Activated B cell treated with CpG ODN at 0.5 μM for 24 hours (primary cell): ENCODE data around the gene CXCL17. TPM values are rescaled to one million over a fixed set of nuclear protein-coding genes. Genes with fewer than 3 reads are reported as not detected.
A peak's percentile ranks its signal among the peaks of the same experiment; 100 is the strongest.

Experiments
- ATAC-seq: fragments of 200-7000 bp; cut with Tn5 transposase; one replicate; pipeline ENCODE4 v1.10.0; 2021; ENCODE audit warnings: low read depth, mild to moderate bottlenecking, moderate library complexity
- CTCF ChIA-PET: fragments of 350-600 bp; sonication (Branson Sonifier 250); formaldehyde crosslinking; loops from one replicate; lab custom pipeline; 2021; ENCODE audit warnings: antibody characterized with exemption; lab: Charles Lee
- POLR2A ChIA-PET: fragments of 350-600 bp; sonication (Branson Sonifier 250); formaldehyde crosslinking; loops from one replicate; lab custom pipeline; 2021; ENCODE audit warnings: antibody characterized with exemption; lab: Charles Lee
- DNase-seq: peaks from one replicate; pipeline ENCODE4 v3.0.0; 2022
- H3K27ac Mint-ChIP-seq: one replicate; pipeline ENCODE4 v1.8.0; 2020; ENCODE audit warnings: mixed read lengths
- H3K27me3 Mint-ChIP-seq: one replicate; pipeline ENCODE4 v1.8.0; 2021; ENCODE audit warnings: mixed read lengths
- H3K36me3 Mint-ChIP-seq: one replicate; pipeline ENCODE4 v1.8.0; 2021; ENCODE audit warnings: low read depth, mixed read lengths
- H3K4me1 Mint-ChIP-seq: one replicate; pipeline ENCODE4 v1.8.0; 2021; ENCODE audit warnings: mixed read lengths
- H3K4me3 Mint-ChIP-seq: one replicate; pipeline ENCODE4 v1.8.0; 2020; ENCODE audit warnings: mild to moderate bottlenecking, mixed read lengths
- H3K9me3 Mint-ChIP-seq: one replicate; pipeline ENCODE4 v1.8.0; 2020; ENCODE audit warnings: mixed read lengths
- intact Hi-C: fragments of 100-400 bp; cut with micrococcal nuclease; formaldehyde crosslinking; loops from one replicate; pipeline ENCODE4 v1.15.1; 2024
- total RNA-seq: library from RNA; stranded (reverse); gene quantifications from 2 replicates; pipeline ENCODE4 v1.2.3, GENCODE V29; 2022
- TF ChIP-seq, protein P1 (sequence below): fragments of 200-600 bp; IDR thresholded peaks from one replicate; pipeline ENCODE4 v1.8.0; 2022; ENCODE audit warnings: antibody characterized with exemption, mild to moderate bottlenecking

The CXCL17 gene
- total RNA-seq, 1 donor from 2014 or later: not detected

DNA sequence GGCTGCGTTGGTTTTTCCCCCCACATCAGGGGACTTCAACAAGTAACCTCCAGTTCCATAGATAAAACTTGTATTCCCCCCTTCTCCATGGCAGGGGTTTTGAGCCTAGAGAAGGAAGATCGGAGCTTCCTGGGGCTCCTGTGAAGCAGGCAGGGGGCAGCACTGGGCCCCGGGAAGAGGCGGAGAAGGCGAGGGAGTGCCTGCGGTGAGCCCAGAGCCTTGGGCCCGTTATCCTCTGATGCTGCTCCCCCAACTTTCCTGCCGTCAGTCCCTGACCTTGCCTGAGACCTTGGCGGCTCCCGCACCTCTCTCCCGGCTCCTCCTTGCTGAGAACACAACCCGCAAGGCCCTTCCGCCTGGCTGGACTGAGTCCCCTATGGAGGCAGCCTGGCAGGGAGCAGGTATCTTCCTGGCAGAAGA is 18.0 kb downstream of the CXCL17 start:
- H3K9me3 Mint-ChIP-seq: no peaks in the 10 kb centered on the region
- intact Hi-C loops: loop anchor here (5.0 kb wide), 1 partner anchor 37 kb away; no protein-coding TSS in a partner anchor
- no peaks in the 10 kb centered on the region for H3K27me3 Mint-ChIP-seq
- TF ChIP-seq, protein P1, sequence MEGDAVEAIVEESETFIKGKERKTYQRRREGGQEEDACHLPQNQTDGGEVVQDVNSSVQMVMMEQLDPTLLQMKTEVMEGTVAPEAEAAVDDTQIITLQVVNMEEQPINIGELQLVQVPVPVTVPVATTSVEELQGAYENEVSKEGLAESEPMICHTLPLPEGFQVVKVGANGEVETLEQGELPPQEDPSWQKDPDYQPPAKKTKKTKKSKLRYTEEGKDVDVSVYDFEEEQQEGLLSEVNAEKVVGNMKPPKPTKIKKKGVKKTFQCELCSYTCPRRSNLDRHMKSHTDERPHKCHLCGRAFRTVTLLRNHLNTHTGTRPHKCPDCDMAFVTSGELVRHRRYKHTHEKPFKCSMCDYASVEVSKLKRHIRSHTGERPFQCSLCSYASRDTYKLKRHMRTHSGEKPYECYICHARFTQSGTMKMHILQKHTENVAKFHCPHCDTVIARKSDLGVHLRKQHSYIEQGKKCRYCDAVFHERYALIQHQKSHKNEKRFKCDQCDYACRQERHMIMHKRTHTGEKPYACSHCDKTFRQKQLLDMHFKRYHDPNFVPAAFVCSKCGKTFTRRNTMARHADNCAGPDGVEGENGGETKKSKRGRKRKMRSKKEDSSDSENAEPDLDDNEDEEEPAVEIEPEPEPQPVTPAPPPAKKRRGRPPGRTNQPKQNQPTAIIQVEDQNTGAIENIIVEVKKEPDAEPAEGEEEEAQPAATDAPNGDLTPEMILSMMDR: no peak
- H3K36me3 Mint-ChIP-seq: peaks cover 16% of the 10 kb centered on the region
- CTCF ChIA-PET: interaction anchor here (1.5 to 3.9 kb wide), 3 partner anchors 14 to 104 kb away, joined by 6 to 15 read pairs (median 15); partner anchors contain the start of gene CEACAM1
- peaks cover 45% of the 10 kb centered on the region for H3K4me1 Mint-ChIP-seq
- no peak overlapping the region for H3K27ac Mint-ChIP-seq
- DNase-seq (no peak), ATAC-seq (no peak)
- POLR2A ChIA-PET: interaction anchor here (1.0 to 1.7 kb wide), 4 partner anchors 9 to 302 kb away, joined by 3 to 6 read pairs (median 6); no protein-coding TSS in a partner anchor
- peak overlapping the region; percentile 98 for H3K4me3 Mint-ChIP-seq

- ChIA-PET POLR2A (interaction anchor here (0.9 to 2.3 kb wide), 8 partner anchors 9 to 302 kb away, joined by 3 to 23 read pairs (median 6); partner anchors contain the start of gene POU2F2), CTCF (interaction anchor here (1.5 to 3.9 kb wide), 3 partner anchors 14 to 104 kb away, joined by 6 to 15 read pairs (median 15); partner anchors contain the start of gene CEACAM1)
- ATAC-seq: no peak
- Mint-ChIP-seq H3K27ac (no peak overlapping the region), H3K27me3 (no peaks in the 10 kb centered on the region), H3K4me3 (peak overlapping the region; percentile 98), H3K4me1 (peaks cover 46% of the 10 kb centered on the region), H3K36me3 (peaks cover 17% of the 10 kb centered on the region), H3K9me3 (no peaks in the 10 kb centered on the region)
- no peak for DNase-seq
- intact Hi-C loops: loop anchor here (5.0 kb wide), 1 partner anchor 37 kb away; no protein-coding TSS in a partner anchor
- TF ChIP-seq, protein P1: no peak
Observed at GRCh38 chr19:42424345-42424707, 18.4 kb downstream of the CXCL17 start.

GRCh38 chr19:42423462-42424344 is 19.0 kb downstream of the CXCL17 start:
- H3K4me3 Mint-ChIP-seq: peak overlapping the region; percentile 98
- H3K4me1 Mint-ChIP-seq: peaks cover 46% of the 10 kb centered on the region
- CTCF ChIA-PET: interaction anchor here (0.6 to 3.9 kb wide), 4 partner anchors 11 to 105 kb away, joined by 3 to 15 read pairs (median 10); partner anchors contain the start of gene CEACAM1
- peak; percentile 90 for ATAC-seq
- DNase-seq: peak; percentile 91
- peak overlapping the region; percentile 98 for H3K27ac Mint-ChIP-seq
- intact Hi-C loops: loop anchor here (1.0 to 5.0 kb wide), 8 partner anchors 15 to 478 kb away; partner anchors contain the start of genes GSK3A and MEGF8
- H3K9me3 Mint-ChIP-seq: no peaks in the 10 kb centered on the region
- H3K36me3 Mint-ChIP-seq: peaks cover 20% of the 10 kb centered on the region
- TF ChIP-seq, protein P1: no peak
- POLR2A ChIA-PET: interaction anchor here (0.5 to 2.3 kb wide), 19 partner anchors 10 to 347 kb away, joined by 3 to 23 read pairs (median 5); partner anchors contain the start of genes CIC, POU2F2 and ZNF574
- H3K27me3 Mint-ChIP-seq: no peaks in the 10 kb centered on the region

- ChIA-PET POLR2A (interaction anchor here (0.5 to 2.3 kb wide), 16 partner anchors 10 to 346 kb away, joined by 3 to 23 read pairs (median 5); partner anchors contain the start of genes CIC and ZNF574), CTCF (interaction anchor here (0.6 to 3.9 kb wide), 4 partner anchors 11 to 105 kb away, joined by 3 to 15 read pairs (median 10); partner anchors contain the start of gene CEACAM1)
- peaks cover 46% of the 10 kb centered on the region for H3K4me1 Mint-ChIP-seq
- H3K36me3 Mint-ChIP-seq: peaks cover 26% of the 10 kb centered on the region
- intact Hi-C loops: loop anchor here (1.0 to 5.0 kb wide), 8 partner anchors 15 to 478 kb away; partner anchors contain the start of genes GSK3A and MEGF8
- peak overlapping the region; percentile 98 for H3K27ac Mint-ChIP-seq
- peak overlapping the region; percentile 98 for H3K4me3 Mint-ChIP-seq
- no peaks in the 10 kb centered on the region for H3K27me3 Mint-ChIP-seq
- ATAC-seq: peak; percentile 47
- no peaks in the 10 kb centered on the region for H3K9me3 Mint-ChIP-seq
- DNase-seq: peak; percentile 61
- TF ChIP-seq, protein P1: no peak
Observed at GRCh38 chr19:42422901-42423461, 19.8 kb downstream of the CXCL17 start.
